Skeletal muscle cell (primary cell): ENCODE data around the gene FBXO8.
A peak's percentile ranks its signal among the peaks of the same experiment; 100 is the strongest.
"Not testable (repeated sequence)": the region's sequence is repeated elsewhere in the genome, so short reads cannot be mapped to it uniquely, and the experiment has no call there.

Experiments
- DNase-seq: peaks from one replicate; pipeline ENCODE4 v3.0.0-alpha.2; 2010; ENCODE audit warnings: low read depth
- H3K4me3 ChIP-seq: 2 replicates; pipeline ENCODE4 v1.5.1; 2011; ENCODE audit warnings: low read depth, mild to moderate bottlenecking, control low read depth, low read length, moderate library complexity

Gene FBXO8, protein sequence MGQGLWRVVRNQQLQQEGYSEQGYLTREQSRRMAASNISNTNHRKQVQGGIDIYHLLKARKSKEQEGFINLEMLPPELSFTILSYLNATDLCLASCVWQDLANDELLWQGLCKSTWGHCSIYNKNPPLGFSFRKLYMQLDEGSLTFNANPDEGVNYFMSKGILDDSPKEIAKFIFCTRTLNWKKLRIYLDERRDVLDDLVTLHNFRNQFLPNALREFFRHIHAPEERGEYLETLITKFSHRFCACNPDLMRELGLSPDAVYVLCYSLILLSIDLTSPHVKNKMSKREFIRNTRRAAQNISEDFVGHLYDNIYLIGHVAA

DNA sequence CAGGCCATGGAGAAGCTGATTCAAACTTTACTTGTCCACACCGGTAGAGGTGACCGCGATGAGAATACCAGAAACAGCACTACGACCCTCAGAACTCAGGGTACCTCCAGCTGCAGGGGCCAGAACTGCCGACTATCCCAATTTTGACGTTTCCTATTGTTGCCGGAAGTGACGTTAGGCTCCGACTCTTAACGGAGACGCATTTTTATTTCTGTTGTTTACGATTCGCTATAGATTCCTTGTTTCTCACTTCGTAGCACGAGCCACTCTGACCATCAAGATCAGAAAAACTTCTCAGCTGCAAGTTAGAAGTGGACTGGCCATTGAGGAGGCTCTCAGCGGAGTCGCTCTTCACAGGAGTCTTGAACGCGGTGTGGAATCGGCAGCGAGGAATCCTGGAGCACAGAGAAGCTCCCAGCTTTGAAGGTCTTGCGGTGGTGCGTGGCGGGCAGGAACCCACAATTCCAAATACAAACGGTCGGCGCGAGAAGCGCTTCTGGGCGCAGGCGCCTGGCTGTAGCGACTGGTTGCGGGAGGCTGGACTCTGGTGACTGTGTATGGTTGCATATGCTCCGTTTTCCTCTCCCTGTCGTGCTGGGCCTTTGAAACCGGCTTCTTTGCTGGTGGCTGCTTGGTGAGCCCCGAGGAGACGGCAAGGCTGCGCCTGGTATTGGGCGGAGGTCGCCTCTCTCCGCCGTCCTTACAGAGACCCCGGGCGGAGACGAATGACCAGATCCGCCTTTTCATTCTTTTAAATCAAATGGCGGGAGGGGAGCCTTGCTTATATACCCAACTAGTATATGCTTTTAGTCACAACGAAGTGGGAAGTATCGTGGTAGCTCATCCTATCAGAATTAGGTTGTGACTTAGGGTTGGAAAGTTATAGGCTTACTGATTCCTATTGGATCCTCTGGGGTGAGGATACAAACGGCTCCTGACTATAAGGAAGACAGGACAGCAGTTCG is at the start of gene FBXO8, which contains the start of gene CEP44:
FBXO8 (minus strand) TSS at position 161 of the 965 bp plus-strand sequence. CDS start 20,575 bp downstream, outside the sequence.
CEP44 (plus strand) TSS at position 405 of the 965 bp plus-strand sequence. CDS start 15,211 bp downstream, outside the sequence.
- H3K4me3 ChIP-seq, result peak within 1 kb of the TSS; percentile 73
- DNase-seq, result peak; percentile 33

DNA sequence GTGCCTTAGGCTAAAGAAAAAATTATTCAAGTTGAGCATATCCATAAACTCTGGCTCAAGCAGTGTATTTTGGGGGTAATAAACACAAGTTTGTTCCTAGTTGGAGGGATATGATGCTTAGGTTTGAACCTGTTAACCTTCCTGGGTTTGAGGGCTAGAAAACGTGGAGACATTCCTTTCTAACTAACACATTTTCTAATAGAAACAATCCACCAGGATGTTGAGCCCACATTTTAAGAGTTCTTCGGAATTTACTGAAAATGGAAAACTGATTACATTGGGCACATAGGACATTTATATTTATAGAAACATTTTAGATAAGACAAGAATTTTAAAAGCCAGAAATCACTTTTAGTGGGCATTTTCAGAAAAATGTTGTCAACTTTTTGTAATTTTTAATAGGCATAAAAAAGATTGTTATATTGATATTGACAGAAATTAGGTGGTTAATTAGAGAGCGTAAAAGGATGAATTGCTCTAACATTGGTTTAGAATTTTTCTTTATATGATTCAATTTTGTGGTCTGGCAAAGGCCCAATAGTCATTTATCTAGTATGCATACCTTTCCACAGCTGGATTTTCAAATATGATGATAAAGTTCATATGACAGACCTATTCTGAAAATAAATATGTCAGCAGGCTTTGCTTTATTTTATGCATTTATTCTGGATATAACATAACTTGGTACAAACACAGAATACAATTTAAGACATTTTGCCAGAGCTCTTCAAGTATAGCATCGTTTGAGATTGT is 49.5 kb upstream of the FBXO8 start:
- no peak for DNase-seq
- H3K4me3 ChIP-seq, result no peak overlapping the region

GRCh38 chr4:174324725-174325124 is 41.3 kb upstream of the FBXO8 start:
- peak; percentile 84 for DNase-seq
- no peak overlapping the region for H3K4me3 ChIP-seq

DNA sequence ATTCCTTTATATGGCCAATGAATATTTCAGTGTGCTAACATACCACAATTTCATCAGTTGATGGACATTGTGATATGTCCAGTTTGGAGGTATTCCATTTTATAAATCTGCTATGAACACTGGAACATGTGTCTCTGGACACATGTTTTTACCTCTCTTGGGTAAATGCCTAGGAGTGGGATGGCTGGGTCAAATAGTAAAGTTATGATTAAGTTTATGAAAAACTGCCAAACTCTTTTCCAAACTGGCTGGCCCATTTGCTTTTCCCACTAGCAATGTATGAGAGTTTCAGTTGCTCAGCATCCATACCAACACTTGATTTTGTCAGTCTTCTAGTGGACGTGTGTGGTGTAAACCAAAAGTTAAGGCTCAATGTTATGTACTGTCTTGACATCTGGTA is 40.8 kb upstream of the FBXO8 start:
- DNase-seq, result no peak
- no peak overlapping the region for H3K4me3 ChIP-seq

GRCh38 chr4:174320494-174321199 is 37.2 kb upstream of the FBXO8 start:
- H3K4me3 ChIP-seq, result no peak overlapping the region
- no peak for DNase-seq

DNA sequence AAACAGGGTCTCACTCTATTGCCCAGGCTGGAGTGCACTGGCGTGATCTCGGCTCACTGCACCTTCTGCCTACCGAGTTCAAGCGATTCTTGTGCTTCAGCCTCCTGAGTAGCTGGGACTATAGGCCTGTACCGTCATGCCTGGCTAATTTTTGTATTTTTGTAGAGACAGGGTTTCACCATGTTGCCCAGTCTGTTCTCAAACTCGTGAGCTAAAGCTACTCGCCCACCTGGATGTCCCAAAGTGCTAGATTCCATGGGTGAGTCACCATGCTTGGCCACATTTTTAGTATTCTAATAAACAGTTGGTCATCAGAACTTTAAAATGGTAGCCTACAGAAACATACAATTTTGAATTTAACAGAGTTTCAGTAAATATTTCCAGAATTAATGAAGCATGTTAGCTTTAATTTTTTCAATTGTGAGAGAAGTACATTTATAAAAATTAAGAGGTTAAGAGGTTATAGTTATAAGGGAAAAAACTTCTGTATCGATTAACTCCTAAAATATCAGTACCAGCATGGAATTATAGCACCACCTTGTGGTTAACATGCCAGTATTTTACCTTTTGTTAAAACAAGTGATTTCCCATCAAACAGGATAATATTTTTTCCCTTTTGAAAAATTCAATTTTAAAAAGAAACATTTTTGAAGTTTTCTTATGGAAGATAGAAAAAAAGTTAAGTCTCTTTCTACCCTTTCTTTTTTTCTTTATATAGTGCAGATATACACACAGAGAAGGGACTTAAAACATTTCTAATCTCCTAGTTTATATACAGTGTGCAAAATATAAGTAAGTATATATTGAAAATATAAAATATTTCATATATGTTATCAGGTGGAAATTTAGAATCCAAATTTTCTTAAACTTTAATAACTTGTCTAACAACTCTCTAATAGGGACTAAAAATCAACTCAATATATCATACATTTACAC is 35.6 kb upstream of the FBXO8 start:
- DNase-seq, result peak; percentile 47
- H3K4me3 ChIP-seq, result no peak overlapping the region

DNA sequence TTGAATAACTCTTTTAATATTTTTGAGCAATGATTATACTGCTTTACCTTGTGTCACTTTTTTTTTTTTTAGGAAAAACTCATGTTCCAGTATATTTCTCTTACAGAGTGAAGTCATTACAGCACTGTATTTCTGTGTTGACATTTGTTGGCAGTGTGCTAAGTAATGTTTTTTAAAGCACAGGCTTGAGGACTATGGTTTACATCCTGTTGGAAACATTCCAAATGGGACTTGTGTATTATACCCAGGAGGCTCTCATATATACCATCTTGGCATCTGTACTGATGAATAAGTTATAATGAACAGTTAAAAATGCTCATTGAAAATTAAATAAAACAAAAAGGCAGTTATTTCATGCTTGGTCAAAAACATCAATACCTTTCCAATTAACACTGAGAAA is 34.1 kb upstream of the FBXO8 start:
- H3K4me3 ChIP-seq, result no peak overlapping the region
- peak; percentile 57 for DNase-seq

DNA sequence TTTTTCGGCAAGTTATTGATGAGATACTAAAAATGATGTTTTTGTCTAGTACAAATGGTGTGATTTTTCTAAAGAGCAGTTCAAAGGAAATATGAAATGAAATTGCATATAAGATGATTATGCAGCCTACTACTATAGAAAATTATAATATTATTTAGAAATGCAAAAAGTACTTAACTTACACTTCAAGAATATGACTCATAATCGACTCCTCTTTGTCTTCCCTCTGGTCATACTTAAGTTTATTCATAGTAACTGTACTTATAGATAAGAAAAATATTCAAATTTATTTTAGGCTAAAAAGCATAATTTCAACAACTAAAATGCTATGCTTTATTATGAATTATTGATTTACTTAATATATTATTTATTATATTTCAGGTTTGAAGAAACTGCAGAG is 33.5 kb upstream of the FBXO8 start:
- no peak for DNase-seq
- H3K4me3 ChIP-seq, result no peak overlapping the region

DNA sequence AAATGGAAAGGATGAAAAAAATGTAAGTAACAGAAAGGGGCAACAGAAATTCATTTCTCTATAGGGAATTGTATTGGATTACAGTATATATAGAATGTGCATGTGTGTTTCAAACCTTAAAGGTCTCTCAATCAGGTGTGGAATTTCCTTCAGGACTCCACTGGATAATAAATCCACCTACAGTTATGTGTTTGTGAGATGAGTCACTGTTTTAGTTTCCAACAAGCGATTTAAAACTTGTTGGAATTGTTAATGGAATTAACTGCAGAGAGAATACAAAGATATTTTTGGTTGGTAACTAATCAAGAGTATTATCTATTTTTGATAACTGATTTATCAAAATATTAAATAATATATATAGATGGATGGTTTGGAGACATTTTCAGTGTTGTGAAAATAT is 33.1 kb upstream of the FBXO8 start:
- no peak for DNase-seq
- H3K4me3 ChIP-seq, result no peak overlapping the region

DNA sequence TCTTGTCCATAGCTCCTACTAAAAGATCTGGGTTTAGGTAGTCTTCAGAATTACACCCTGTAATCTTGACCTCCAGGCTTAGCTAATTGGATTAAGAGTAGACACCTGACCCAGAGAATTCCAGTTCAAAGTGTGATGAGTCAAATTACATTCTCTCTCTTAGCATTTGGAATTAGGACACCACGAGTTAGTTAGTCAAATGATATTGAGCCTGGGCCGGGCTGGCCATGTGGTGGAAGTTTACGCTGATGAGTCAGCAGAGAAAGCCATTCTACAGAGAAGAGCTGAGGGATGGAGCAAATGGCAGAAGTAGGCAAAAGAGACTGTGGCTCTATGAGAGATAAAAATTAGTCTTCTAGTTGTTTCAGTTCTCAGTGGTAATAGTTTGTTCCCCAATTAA is 31.3 kb upstream of the FBXO8 start:
- H3K4me3 ChIP-seq, result no peak overlapping the region
- no peak for DNase-seq

- DNase-seq, result no peak
- H3K4me3 ChIP-seq, result no peak overlapping the region
Observed at GRCh38 chr4:174314274-174314673, 30.8 kb upstream of the FBXO8 start.

DNA sequence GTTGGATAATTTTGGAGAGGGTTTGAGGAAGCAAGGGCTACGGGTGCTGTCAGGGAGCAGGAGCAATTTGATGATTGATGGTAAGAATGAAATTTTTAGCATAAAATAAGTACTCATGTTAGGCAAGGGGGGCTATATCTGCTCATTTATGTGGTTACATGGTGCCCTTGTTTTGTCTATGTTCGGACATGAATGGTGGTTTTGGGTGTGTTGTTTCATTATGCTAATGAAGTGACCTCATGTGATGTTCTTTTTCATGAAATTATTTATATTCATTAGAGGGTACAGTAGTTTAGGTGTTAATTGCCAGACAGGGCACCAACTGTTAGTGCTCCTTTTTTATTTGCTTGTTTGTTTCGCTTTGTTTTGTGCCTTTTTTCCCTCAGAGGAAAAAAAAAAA is 29.5 kb upstream of the FBXO8 start:
- DNase-seq, result no peak
- H3K4me3 ChIP-seq, result no peak overlapping the region

DNA sequence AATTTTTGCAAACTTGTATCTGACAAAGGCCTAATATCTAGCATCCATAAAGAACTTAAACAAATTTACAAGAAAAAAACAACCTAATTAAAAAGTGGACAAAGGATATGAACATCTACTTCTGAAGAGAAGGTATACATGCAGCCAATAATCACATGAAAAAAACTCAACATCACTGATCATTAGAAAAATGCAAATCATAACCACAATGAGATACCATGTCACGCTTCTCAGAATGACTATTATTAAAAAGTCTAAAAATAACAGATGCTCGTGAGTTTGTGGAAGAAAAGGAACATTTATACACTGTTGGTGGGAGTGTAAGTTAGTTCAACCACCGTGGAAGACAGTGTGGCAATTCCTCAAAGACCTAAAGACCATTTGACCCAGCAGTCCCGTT is 24.2 kb upstream of the FBXO8 start:
- H3K4me3 ChIP-seq, result no peak overlapping the region
- DNase-seq, result no peak

- no peak overlapping the region for H3K4me3 ChIP-seq
- DNase-seq, result no peak
Observed at GRCh38 chr4:174305961-174306360, 22.5 kb upstream of the FBXO8 start.

DNA sequence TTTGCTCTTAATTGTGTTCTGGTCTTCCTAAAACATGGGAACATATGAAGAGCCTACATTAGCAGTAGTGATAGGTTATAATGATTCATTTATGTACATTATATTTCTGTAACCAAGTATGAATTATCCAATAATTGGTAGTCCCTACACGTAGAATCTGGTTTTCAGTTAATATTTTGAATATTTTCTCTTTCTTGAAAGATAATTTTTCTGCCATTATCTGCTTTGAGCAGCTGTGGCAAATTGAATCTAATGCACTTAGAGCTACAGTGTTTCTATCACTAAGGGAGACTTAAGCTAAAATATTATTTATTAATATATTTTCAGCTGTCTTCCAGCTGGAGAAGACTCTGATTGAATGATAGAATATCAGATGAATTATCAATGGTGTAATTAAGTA is 21.2 kb upstream of the FBXO8 start:
- no peak overlapping the region for H3K4me3 ChIP-seq
- no peak for DNase-seq

DNA sequence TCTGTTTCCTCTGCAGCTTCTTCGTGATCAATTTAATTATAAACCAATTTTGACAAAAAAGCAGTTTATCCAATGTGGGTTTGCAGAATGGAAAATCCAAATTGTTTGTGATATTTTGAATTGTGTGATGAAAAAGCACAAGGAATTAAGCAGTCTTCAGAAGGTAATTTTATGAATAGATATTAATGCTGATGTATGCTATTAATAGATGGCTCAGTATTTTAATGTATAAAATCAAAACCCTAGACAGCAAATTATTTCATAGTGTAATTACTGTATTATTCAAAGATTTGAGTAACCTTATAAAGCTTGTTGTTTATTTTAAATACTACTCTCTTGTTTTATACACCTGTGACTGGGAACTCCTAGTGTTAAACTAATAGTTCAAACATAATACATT is 20.2 kb upstream of the FBXO8 start:
- DNase-seq, result no peak

GRCh38 chr4:174295142-174295541 is 11.7 kb upstream of the FBXO8 start:
- H3K4me3 ChIP-seq, DNase-seq: not testable (repeated sequence)

More for the DNA sequence above, 20.2 kb upstream of the FBXO8 start:
- no peak overlapping the region for H3K4me3 ChIP-seq

GRCh38 chr4:174294641-174295040 is 11.2 kb upstream of the FBXO8 start:
- H3K4me3 ChIP-seq, DNase-seq: not testable (repeated sequence)
